Measurements from ENCODE around the gene PLEKHO2.
"Not testable (repeated sequence)": the region's sequence is repeated elsewhere in the genome, so short reads cannot be mapped to it uniquely, and the experiment has no call there.

The PLEKHO2 gene, protein sequence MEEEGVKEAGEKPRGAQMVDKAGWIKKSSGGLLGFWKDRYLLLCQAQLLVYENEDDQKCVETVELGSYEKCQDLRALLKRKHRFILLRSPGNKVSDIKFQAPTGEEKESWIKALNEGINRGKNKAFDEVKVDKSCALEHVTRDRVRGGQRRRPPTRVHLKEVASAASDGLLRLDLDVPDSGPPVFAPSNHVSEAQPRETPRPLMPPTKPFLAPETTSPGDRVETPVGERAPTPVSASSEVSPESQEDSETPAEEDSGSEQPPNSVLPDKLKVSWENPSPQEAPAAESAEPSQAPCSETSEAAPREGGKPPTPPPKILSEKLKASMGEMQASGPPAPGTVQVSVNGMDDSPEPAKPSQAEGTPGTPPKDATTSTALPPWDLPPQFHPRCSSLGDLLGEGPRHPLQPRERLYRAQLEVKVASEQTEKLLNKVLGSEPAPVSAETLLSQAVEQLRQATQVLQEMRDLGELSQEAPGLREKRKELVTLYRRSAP

DNA sequence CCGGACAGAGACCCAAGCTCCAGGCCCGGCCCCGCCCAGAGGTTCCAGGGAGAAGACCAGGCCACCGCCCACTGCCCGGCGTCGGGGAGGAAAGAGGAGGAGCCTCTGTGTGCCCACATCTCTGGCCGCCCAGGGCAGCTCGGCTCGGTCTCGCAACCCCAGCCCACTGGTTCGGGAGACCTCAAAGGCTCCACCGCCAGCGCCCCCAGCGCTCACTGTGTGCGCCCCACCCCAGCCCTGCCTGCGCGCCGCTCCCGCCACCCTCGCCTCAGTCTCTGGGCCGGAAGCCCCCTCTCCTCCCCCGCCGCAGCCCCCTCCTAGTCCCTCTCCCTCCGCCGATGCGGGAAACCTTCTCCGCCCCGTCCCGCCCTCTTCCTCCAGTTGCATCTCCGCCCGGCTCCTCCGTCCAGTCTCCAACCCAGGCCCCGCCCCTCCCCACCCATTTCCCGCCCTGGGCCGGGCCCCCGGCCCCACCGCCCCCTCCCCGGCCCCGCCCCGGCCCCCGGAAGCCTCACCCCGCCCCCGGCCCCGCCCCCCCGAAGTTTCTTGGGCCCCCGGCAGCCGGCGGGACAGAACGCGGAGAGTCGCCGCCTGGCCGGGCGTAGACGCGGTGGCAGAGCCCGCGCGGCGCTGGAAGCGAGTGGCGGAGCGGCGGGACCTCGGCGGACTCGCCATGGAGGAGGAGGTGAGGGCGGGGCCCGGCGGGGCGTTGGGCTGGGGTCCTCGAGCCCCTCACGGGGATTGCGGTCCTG is at the start of gene PLEKHO2:
Gene PLEKHO2, plus strand, starts transcription at position 572 of the 752 bp plus-strand sequence. Its CDS starts 102 bp downstream, at position 674.
- DNase-seq, result peak; percentile 99

DNA sequence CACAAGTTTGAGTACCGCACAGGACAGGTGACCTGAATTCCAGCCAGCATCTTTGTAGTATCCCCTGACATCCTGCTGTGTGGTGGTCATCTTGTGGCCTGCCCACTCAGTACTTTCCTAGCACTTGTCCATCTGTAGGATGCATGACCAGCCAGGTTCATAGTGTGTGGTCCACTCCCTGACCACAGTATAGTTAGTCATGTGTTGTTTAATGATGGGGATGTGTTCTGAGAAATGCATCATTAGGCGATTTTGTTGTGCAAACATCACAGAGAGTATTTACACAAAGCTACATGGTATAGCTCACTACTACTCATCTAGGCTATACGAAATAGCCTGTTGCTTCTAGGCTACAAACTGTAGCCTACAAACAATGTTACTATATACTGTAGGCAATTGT is 49.4 kb upstream of the PLEKHO2 start:
- DNase-seq, result no peak

DNA sequence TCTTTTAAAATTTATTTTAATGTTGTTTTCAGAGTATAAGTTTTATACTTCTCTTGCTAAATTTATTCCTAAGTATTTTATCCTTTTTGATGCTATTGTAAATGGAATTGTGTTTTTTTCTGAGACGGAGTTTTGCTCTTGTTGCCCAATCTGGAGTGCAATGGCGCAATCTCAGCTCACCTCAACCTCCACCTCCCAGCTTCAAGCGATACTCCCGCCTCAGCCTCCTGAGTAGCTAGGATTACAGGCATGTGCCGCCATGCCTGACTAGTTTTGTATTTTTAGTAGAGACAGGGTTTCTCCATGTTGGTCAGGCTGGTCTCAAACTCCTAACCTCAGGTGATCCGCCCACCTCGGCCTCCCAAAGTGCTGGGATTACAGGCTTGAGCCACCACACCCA is 46.4 kb upstream of the PLEKHO2 start:
- DNase-seq, result not testable (repeated sequence)

DNA sequence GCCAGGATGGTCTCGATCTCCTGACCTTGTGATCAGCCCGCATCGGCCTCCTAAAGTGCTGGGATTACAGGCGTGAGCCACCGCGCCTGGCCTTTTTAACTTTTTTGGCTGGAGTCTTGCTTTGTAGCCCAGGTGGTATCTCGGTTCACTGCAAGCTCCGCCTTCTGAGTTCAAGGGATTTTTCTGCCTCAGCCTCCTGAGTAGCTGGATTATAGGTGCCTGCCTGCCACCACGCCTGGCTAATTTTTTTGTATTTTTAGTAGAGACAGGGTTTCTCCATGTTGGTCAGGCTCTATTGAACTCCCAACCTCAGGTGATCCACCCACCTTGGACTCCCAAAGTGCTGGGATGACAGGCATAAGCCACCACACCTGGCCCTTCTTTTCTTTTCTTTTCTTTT is 45.8 kb upstream of the PLEKHO2 start:
- DNase-seq, result not testable (repeated sequence)

DNA sequence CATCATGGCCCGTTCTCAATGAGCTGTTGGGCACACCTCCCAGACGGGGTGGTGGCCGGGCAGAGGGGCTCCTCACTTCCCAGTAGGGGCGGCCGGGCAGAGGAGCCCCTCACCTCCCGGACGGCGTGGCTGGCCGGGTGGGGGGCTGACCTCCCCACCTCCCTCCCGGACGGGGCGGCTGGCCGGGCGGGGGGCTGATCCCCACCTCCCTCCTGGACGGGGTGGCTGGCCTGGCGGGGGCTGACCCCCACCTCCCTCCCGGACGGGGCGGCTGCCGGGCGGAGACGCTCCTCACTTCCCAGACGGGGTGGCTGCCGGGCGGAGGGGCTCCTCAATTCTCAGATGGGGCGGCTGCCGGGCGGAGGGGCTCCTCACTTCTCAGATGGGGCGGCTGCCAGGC is 42.8 kb upstream of the PLEKHO2 start:
- not testable (repeated sequence) for DNase-seq

DNA sequence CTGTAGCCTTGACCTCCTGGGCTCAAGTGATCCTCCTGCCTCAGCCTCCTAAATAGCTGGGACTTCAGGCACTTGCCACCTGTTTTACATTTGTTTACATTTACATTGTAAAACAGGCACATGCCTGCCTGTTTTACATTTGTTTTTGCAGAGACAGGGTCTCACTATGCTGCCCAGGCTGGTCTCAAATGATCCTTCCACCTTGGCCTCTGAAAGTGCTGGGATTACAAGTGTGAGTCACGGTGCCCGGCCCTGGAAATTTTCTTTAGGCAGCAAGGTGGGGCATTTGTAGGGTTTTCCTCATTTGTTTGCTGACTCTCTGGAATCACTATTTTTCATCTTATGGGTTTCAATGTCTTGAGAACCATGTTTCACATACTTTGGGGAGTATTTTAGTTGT is 41.2 kb upstream of the PLEKHO2 start:
- DNase-seq, result no peak

DNA sequence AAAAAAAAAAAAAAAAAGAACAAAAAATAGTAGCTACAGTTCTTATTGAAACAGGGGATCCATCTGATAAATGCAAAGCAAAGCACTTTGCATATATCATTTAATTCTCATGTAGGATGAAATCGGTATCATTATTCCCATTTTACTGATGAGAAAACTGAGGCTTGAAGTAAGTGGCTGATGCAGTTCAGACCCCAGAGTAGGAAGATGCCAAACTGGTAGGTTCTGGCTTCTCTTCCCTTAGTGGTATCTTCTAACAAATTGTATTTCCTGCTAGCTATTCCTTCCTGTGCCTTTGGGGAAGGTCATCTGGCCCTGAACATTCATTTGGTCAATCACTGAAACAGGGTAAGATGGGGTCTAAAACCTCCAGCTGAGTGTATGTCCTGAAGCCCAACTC is 38.2 kb upstream of the PLEKHO2 start:
- no peak for DNase-seq

DNA sequence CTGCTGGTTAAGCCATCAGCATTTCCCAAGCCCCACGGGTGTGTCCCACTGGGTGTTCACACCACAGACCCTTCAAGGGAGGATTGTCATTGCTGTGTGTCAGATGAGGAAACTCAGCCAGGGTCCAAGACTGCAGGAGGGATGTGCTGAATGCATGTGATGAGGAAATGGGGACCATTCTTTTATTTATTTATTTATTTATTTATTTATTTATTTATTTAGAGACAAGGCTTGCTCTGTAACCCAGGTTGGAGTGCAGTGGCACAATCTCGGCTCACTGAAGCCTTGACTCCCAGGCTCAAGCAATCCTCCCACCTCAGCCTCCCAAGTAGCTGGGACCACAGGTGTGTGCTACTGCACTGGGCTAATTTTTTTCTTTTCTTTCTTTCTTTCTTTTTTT is 37.1 kb upstream of the PLEKHO2 start:
- no peak for DNase-seq

DNA sequence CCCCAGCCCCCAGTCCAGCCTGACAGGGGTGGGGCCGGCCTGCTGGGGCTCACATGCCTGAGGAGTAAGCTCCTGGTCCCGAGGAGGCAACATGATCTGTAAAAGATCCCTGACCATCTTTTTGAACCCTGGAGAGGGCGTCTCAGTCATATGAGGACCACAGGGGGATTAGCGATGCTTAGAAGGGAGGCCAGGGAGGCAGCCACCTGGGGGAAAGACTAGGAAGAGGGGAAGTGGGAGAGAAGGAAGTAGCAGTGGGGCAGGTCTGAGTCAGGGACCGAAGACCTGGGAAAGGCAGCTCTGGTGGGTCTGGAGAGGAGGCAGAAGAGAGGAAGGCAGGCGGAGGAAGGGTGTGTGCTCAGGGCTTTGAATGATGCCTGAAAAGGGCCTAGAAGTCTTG is 35.2 kb upstream of the PLEKHO2 start:
- no peak for DNase-seq

DNA sequence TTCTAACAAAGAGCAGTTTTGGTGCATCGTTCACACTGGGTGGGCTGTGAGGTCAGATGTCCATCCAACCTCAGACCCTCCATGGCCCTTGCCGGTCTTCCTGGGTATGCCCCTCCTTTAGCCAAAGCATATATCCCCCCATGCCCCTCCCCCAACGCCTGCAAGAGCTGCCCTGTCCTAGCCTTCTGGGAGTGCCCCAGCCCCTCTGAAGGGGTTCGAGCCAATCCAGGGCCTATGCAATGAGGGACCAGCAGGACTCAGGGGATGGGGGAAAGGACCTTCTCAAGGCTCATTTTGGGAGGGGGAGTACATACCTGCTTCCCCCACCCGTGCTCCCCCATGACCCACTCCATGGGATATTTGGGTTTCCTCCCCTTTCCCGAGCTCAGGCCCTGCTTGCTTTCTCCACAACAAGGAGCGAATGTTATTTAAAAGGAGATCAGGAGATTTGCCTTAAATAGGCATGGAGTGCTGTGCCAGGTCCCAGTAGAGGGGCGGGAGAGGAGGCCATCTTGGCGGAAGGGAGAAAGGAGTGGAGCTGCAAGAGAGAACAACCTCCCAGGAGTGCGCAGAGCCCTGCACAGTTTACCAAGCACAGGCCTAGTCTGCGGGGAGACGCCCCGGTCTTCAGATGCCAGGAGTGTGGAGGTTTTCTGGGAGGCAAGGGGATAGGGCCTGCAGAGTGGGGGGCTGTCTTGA is 34.5 kb upstream of the PLEKHO2 start:
- no peak for DNase-seq

DNA sequence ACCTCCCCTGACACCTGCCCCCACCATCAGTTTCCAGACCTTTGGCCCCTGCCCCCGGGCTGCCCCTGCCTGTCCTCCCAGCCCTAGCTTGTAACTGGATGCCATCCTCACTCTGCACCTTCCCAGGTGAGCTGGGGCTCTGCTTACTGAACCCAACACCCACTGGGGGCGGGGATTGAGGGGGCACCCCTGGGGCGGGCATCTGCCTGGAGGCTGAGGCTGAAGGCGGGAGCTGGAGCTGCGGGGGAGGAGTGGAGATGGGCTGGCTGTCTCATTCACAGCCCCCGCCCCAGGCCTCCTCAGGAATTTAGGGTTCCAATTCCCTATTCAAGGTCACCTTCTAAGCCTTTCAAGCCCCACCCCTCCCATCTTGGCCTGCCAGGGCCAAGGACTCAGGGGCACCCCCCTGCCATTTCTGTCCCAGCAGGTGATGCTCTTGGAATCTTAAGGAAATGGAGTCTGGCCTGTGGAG is 33.9 kb upstream of the PLEKHO2 start:
- no peak for DNase-seq

DNA sequence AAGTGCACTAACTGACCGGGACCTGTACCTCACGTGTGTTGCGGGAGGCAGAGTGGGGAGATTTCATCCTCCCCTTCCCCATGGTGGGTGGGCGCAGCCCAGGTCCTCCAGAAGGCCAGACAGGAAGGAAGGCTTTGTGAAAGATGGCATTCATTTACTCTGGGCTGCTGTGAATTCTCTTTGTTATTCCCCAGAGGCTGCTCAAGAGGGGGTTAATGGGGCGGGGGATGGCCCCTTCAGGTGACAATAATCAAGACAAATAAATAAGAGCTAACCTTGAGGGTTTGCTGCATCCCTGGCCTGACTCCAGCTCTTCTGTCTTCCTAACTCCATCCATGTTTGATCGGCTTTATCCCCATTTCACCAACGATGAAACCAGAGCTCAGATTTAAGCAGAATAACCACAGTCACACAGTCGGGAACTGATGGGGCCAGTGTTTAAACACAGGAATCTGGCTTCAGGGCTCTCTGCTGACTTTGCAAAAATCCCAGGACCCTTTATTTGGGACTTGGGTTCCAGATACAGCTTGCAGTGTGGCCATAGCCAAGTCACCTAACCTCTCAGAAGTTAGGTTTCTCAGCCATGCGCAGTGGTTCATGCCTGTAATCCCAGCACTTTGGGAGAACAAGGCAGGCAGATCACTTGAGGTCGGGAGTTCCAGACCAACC is 32.8 kb upstream of the PLEKHO2 start:
- no peak for DNase-seq

DNA sequence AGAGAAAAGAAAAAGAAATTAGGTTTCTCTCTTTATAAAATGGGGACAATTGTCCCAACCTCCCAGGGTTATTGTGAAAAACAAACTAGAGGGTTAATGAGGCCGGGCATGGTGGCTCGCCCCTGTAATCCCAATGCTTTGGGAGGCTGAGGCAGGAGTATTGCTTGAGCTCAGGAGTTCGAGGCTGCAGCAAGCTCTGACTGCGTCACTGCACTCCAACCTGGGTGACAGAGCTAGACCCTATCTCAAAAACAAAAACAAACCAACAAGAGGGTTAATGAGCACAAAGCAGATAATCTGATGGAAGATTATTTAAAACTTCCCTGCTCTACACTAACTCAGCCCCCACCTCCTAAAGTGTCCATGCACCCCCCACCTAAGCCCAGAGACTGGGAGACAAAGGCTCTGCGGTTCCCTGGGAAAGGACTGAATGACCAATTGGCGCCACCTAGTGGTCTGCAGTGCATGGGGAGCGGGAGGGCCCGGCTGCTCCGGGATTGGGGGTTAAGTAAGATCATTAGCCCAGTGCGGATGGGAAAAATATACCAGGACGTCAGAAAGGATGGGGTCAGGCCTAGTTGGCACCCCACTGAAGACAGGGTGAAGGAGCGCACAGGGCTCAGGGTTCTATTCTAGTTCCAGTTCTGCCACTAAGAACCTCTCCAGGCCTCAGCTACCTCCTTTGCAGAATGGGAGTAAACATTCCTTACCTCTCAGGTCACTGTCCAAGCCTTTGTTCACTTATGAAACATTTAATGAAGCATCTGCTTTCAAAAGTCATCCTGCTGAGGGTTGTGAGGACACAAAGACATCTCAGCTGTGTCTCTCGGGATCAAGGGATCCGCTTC is 31.8 kb upstream of the PLEKHO2 start:
- peak; percentile 79 for DNase-seq

DNA sequence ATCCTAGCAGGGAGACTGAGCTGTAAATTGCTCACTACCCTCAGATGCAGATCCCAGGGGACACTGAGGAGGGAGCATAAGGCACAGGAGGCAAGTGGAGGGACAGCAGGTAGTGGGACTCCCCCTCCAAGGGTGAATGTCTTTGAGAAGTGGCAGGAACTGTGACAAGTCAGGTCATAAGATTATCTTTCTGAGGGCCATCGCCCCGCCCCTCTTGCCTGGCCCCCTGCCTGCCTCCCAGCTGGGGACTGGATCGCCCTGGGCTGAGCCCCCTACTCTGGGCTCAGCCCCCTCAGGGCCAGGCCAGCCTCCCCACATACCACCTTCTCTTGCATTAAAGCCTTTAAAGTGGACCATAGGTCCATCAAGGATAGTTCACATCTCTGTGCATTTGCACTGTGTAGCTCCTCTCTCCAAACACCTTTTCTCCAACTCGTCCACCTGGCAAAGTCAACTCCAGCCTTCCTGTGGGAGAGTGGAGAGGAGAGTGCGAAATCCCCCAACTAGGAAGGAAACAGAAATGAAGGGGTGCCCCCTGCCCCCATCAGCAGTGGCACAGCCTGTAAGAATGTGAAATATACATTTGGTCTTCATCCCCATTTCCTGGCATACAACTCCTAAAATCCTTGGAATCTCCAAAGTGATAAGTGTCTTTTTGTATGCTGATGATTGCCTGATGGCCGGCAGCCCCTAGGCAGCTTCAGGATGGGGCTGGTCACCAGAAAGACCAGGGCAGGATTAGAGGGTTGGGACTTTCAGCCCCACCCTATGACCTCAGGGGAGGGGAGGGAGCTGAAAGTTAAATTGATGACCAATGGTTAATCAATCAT is 31.0 kb upstream of the PLEKHO2 start:
- no peak for DNase-seq

DNA sequence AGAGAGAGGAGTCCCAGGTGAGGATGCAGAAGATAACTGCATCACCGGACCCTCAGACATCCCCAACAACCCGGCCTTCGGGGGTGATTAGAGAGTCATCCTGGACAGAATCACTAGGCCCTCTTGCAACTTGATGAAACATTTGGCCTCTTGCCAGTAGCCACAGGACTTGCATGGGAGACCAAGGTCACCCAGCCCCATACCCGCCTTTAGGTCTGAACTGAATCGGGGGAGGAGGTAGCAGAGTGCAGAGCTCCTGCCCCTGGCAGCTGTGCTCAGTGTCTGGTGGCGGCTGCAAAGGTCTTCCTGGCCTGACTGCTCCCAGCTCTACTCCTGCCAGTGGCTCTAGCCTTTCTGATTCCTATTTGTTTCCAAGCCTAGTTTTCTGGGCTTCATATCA is 28.6 kb upstream of the PLEKHO2 start:
- no peak for DNase-seq

DNA sequence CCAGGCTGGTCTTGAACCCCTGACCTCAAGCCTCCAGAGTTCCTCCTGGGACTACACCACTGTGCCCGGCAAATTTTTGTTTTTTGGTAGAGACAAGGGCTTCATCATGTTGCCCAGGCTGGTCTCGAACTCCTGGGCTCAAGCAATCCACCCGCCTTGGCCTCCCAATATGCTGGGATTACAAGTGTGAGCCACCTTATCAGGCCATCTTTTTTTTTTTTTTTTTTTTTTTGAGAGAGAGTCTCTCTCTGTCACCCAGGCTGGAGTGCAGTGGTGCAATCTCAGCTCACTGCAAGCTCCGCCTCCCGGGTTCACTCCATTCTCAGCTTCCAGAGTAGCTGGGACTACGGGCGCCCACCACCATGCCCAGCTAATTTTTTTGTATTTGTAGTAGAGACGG is 27.4 kb upstream of the PLEKHO2 start:
- DNase-seq, result not testable (repeated sequence)

DNA sequence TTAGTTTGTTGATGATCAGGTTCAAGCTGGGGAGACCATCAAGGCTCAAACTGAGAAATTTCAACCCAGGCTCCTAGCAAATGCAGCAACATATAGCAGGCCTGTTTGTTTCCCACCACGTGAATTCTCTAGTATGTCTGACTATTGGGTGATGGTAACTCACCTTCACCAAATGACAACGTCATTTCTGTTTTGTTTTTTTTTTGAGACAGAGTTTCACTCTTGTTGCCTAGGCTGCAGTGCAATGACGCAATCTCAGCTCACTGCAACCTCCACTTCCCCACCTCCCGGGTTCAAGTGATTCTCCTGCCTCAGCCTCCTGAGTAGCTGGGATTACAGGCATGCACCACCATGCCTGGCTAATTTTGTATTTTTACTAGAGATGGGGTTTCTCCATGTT is 26.8 kb upstream of the PLEKHO2 start:
- DNase-seq, result not testable (repeated sequence)

DNA sequence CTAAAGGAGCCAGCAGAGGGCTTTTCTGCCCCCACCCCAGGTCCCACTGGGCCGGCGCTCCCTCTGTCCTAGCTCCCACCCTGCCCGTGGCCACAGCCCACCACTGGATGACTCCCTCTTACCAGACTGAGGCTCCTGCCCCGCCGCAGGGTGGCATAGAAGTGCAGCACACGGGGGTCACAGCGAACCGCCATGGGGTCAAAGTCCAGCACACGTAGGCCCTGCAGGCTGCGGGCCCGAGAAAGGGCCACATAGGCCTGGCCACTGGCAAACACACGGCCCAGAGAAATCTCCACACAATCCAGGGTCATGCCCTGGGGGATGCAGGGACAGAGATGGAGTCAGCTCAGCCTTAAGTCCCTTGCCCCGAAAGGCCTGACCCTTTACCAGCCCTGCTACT is 25.3 kb upstream of the PLEKHO2 start:
- DNase-seq, result no peak

DNA sequence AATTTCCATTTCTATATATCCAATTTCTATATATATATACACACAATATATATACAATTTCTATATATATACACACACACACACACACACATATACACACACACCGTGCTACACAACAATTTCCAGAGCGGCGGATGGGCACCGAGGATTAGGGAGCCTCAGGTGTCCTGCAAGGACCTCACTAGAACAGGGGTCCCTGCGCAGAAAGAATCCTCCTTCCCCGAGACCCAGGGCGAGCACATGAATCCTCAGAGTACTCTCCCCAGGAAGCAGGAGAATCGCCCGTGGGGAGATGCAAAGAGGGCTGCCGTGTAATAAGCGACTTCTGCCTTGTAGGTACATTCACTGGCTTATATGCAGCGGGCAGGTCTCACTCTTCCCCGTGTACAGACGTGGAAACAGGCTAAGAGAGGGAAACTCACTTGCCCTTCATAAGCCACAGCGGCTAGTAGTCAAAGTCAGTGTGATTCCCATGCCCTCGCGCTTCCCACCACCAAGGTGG is 16.7 kb upstream of the PLEKHO2 start:
- no peak for DNase-seq
